Measurements from ENCODE around the gene SLC2A1.

The SLC2A1 gene

GRCh38 chr1:42971841-42972291, 13.2 kb upstream of the SLC2A1 start:
- Mint-ChIP-seq H3K36me3 (ENCODE audit: low read depth) (peaks cover 2% of the 10 kb centered on the region), H3K9me3 (no peaks in the 10 kb centered on the region), H3K4me3 (no peak overlapping the region), H3K27me3 (ENCODE audit: low read depth) (peaks cover 5% of the 10 kb centered on the region), H3K4me1 (ENCODE audit: low read depth) (no peaks in the 10 kb centered on the region), H3K27ac (no peak overlapping the region)

GRCh38 chr1:42970143-42970542, 11.5 kb upstream of the SLC2A1 start:
- H3K36me3 Mint-ChIP-seq (ENCODE audit: low read depth), result peaks cover 2% of the 10 kb centered on the region
- no peak overlapping the region for H3K27ac Mint-ChIP-seq
- H3K4me1 Mint-ChIP-seq (ENCODE audit: low read depth), result peaks cover 2% of the 10 kb centered on the region
- peaks cover 5% of the 10 kb centered on the region for H3K27me3 Mint-ChIP-seq (ENCODE audit: low read depth)
- H3K4me3 Mint-ChIP-seq, result no peak overlapping the region
- H3K9me3 Mint-ChIP-seq, result no peaks in the 10 kb centered on the region

DNA sequence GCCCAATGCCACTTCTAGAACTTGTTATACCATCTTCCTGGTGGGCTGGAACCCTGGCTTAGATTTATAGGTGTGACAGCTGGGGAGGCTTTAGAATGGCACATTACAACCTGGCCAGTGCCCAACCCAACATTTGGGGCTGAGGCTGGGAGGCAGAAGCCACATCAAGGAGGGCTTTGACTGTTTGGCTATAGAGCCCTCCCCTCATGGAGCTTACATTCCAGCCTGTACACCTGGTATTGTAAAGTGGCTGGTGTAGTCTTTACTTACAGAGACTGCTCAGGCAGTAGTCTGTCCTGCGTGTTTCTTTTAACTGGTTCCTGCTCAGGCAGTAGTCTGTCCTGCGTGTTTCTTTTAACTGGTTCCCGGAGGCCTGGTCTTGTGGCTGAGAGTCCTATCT, 10.0 kb upstream of the SLC2A1 start:
- no peak overlapping the region for H3K27ac Mint-ChIP-seq
- H3K9me3 Mint-ChIP-seq, result no peaks in the 10 kb centered on the region
- peaks cover 2% of the 10 kb centered on the region for H3K4me1 Mint-ChIP-seq (ENCODE audit: low read depth)
- no peaks in the 10 kb centered on the region for H3K36me3 Mint-ChIP-seq (ENCODE audit: low read depth)
- peaks cover 5% of the 10 kb centered on the region for H3K27me3 Mint-ChIP-seq (ENCODE audit: low read depth)
- H3K4me3 Mint-ChIP-seq, result no peak overlapping the region

DNA sequence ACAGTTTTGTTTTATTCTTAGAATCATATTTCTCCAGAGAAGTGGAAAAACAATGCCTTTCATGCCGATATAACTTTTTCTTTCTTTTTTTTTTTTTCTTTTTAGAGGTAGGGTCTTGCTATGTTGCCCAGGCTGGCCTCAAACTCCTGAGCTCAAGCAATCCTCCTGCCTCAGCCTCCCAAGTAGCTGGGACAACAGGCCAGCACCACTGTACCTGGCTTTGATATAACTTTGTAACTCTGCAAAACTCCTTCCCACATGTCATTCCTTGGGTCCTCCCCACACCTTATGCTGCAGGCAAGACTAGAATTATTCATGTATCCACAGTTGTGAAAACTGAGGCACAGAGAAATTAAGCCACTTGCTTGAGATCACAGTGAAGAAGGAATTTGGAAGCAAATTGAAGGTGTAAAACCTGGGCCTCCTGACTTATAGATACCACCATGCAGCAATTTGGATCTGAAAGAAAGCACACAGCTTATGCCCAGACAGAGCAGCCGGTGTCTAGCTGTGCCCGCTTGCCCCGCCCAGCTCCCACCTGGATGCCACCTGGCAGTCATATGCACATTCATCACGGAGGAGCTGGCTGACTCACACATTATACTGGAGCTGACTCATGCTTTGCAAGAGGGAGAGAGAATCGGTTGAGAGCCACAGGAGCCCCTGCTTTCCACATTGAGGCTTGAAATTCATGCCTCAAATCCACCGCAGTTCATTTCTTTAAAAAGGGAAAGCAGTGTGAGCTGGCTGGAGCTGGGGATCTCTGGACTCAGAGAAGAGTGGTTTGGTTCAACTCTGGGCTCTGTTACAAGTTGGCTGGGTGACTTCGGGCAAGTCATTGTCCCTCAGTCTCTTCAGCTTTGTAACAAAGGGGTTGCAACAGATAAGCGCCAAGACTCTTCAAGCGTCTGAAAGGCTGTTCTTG, 8.3 kb upstream of the SLC2A1 start:
- Mint-ChIP-seq H3K4me1 (ENCODE audit: low read depth) (peaks cover 12% of the 10 kb centered on the region), H3K27ac (no peak overlapping the region), H3K9me3 (no peaks in the 10 kb centered on the region), H3K27me3 (ENCODE audit: low read depth) (peaks cover 5% of the 10 kb centered on the region), H3K36me3 (ENCODE audit: low read depth) (no peaks in the 10 kb centered on the region), H3K4me3 (no peak overlapping the region)

GRCh38 chr1:42965378-42965777, 6.7 kb upstream of the SLC2A1 start:
- Mint-ChIP-seq H3K27ac (no peak overlapping the region), H3K36me3 (ENCODE audit: low read depth) (no peaks in the 10 kb centered on the region), H3K9me3 (no peaks in the 10 kb centered on the region), H3K4me1 (ENCODE audit: low read depth) (peaks cover 22% of the 10 kb centered on the region), H3K27me3 (ENCODE audit: low read depth) (peaks cover 8% of the 10 kb centered on the region), H3K4me3 (no peak overlapping the region)

GRCh38 chr1:42964044-42964812, 5.6 kb upstream of the SLC2A1 start:
- no peak overlapping the region for H3K4me3 Mint-ChIP-seq
- peaks cover 8% of the 10 kb centered on the region for H3K27me3 Mint-ChIP-seq (ENCODE audit: low read depth)
- no peaks in the 10 kb centered on the region for H3K36me3 Mint-ChIP-seq (ENCODE audit: low read depth)
- no peaks in the 10 kb centered on the region for H3K9me3 Mint-ChIP-seq
- peaks cover 24% of the 10 kb centered on the region for H3K4me1 Mint-ChIP-seq (ENCODE audit: low read depth)
- H3K27ac Mint-ChIP-seq, result no peak overlapping the region

DNA sequence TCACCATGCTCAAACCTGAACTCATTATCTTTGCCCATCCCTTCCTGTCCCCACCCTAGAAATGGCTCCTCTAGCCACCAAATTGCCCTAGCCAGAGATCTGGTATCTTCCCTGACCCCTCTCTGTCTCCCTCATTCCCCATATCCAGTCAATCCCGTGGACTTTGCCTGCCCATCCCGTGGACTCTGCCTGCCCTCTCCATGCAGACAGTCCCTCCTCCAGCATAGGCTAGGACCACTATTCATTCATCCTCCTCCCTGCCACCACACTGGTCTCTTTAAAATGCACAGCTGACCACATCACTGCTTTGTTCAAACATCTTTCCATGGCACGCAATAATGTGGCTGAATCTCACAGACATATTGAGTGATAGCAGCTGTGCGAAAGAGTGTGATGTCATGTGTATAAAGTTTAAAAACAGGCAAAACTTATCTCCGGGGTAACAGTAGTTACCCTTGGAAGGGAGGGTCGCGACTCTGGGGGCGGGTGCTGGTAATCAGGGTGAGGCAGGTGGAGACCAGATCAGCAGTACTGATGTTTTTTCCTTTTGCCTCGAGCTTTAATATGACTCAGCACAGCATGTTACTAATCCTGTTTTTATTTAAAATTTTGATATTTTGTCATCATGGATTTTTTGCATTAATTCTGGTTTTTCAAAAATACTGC, 4.8 kb upstream of the SLC2A1 start:
- H3K27me3 Mint-ChIP-seq (ENCODE audit: low read depth), result peaks cover 8% of the 10 kb centered on the region
- H3K4me1 Mint-ChIP-seq (ENCODE audit: low read depth), result peaks cover 27% of the 10 kb centered on the region
- peak overlapping the region; percentile 53 for H3K27ac Mint-ChIP-seq
- peaks cover 2% of the 10 kb centered on the region for H3K36me3 Mint-ChIP-seq (ENCODE audit: low read depth)
- peak overlapping the region; percentile 11 for H3K4me3 Mint-ChIP-seq
- no peaks in the 10 kb centered on the region for H3K9me3 Mint-ChIP-seq

- no peaks in the 10 kb centered on the region for H3K9me3 Mint-ChIP-seq
- H3K4me3 Mint-ChIP-seq, result peak overlapping the region; percentile 11
- peaks cover 27% of the 10 kb centered on the region for H3K4me1 Mint-ChIP-seq (ENCODE audit: low read depth)
- H3K36me3 Mint-ChIP-seq (ENCODE audit: low read depth), result peaks cover 2% of the 10 kb centered on the region
- H3K27ac Mint-ChIP-seq, result peak overlapping the region; percentile 53
- peaks cover 4% of the 10 kb centered on the region for H3K27me3 Mint-ChIP-seq (ENCODE audit: low read depth)
These were observed 4.1 kb upstream of the SLC2A1 start for GRCh38 chr1:42962641-42963377.

DNA sequence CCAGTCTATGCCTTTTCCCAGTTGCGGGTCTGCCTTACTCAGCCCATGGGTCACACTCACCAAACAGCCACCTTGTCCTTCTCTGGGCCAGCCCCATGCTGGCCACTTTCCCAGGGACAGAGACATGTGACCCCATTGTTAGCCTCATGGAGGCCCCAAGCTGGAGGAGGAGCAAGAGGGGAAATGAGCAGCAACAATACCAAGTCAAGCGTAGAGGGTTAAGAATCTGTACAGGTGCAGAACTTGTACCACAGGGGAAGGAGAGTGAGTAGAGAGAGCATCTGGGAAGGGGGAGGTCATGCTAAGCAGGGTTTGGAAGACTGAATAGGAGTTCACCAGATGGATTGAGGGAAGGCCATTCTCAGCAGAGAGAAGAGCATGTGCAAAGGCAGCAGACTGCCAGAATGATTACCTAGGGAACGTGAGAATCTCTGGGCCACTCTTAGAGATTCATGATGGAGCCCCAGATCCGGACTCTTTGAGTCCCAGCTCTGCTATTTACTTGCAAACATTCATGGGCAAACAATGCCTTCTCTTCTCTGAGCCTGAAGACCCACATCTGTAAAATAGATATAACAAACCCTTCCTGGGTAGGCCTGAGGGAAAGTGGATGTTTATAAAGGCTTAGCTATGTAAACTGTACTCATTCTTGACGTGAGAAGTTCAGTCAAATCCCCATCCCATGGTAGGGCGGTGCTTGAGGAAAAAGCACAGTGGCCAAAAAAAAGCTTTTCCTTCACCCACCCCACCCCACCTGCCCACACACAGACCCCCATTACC, 2.8 kb upstream of the SLC2A1 start:
- Mint-ChIP-seq H3K36me3 (ENCODE audit: low read depth) (peaks cover 11% of the 10 kb centered on the region), H3K27ac (no peak overlapping the region), H3K4me3 (no peak overlapping the region), H3K27me3 (ENCODE audit: low read depth) (peaks cover 4% of the 10 kb centered on the region), H3K4me1 (ENCODE audit: low read depth) (peaks cover 31% of the 10 kb centered on the region), H3K9me3 (no peaks in the 10 kb centered on the region)

GRCh38 chr1:42960566-42961311, 2.1 kb upstream of the SLC2A1 start:
- Mint-ChIP-seq H3K36me3 (ENCODE audit: low read depth) (peaks cover 14% of the 10 kb centered on the region), H3K4me3 (peak overlapping the region; percentile 54), H3K4me1 (ENCODE audit: low read depth) (peaks cover 35% of the 10 kb centered on the region), H3K27ac (no peak overlapping the region), H3K27me3 (ENCODE audit: low read depth) (peaks cover 4% of the 10 kb centered on the region), H3K9me3 (no peaks in the 10 kb centered on the region)

DNA sequence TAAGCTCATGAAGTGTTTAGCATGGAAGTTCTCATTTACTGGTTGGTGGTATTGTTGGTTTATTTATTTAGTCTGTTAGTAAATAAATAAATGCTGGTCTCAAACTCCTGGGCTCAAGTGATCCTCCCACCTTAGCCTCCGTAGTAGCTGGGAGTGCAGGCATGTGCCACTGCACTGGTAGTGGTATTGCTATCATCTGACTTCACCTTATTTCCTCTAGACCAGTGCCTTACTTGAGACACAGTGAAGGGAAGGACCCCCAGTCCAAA, 1.4 kb upstream of the SLC2A1 start:
- H3K27me3 Mint-ChIP-seq (ENCODE audit: low read depth), result peaks cover 4% of the 10 kb centered on the region
- H3K36me3 Mint-ChIP-seq (ENCODE audit: low read depth), result peaks cover 18% of the 10 kb centered on the region
- H3K27ac Mint-ChIP-seq, result no peak overlapping the region
- H3K4me3 Mint-ChIP-seq, result peak overlapping the region; percentile 38
- H3K4me1 Mint-ChIP-seq (ENCODE audit: low read depth), result peaks cover 39% of the 10 kb centered on the region
- no peaks in the 10 kb centered on the region for H3K9me3 Mint-ChIP-seq

GRCh38 chr1:42957880-42958487, 684 bp downstream of the SLC2A1 start:
- peaks cover 46% of the 10 kb centered on the region for H3K4me1 Mint-ChIP-seq (ENCODE audit: low read depth)

More at GRCh38 chr1:42957880-42958487, 684 bp downstream of the SLC2A1 start:
- H3K36me3 Mint-ChIP-seq (ENCODE audit: low read depth), result peaks cover 26% of the 10 kb centered on the region
- H3K9me3 Mint-ChIP-seq, result no peaks in the 10 kb centered on the region
- H3K27ac Mint-ChIP-seq, result peak overlapping the region; percentile 91
- H3K27me3 Mint-ChIP-seq (ENCODE audit: low read depth), result peaks cover 4% of the 10 kb centered on the region
- H3K4me3 Mint-ChIP-seq, result peak overlapping the region; percentile 94

Measured in T-helper 1 cell treated with Interleukin-12 subunit alpha and Interleukin-12 subunit beta and Interleukin-4 antibody, amounts not matched to agents 30 μg/mL and 1 μg/mL, for 36 hours (primary cell).